Endometrium (tissue), 2 donors: ENCODE measurements around the gene CAPN5.
"Not testable (repeated sequence)": the region's sequence is repeated elsewhere in the genome, so short reads cannot be mapped to it uniquely, and the experiment has no call there.

ENCODE experiments used
- FAIRE-seq: peaks from 2 replicates; lab custom pipeline; 2012; peaks lifted over from hg19 to GRCh38; lab: Jason Lieb, UNC
- donor health status: control.
- donor health status: control.

The CAPN5 gene

DNA sequence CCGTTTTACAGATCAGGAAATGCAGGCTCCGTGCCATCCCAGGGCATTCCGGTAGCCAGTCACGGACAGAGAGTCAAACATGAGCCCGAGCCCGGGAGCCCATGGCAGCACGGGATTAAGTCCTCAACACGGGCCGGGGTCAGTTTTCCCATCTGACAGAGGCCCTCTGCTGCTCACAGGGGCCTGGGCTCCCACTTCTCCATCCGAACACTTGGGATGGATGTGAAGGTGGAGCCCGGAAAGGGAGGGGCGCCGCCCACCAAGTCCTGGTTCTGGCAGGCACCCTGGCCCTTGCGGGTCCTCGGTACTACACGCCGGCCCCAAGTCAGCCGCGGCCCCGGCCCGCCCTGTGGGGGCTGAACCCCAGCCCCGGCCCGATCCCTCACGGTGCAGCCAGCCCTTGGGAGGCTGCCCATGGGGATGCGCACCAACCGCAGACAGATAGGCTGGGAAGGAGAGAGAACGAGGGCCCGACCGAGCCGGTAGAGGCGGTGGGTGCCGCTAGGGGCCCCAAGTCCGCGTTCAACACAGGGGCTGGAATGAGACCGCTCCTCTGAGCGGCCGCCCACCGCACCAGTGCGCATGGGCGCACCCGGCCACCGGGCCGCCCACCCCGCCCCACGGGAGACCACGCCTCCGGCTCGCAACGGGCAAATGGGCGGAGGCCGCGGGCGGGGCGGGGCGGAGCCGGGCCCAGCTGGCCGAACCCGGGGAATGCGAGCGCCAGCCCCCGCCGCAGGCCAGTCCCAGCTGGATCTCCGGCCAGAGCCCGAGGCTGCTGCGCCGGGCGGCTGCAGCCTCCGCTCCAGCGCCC, at the start of gene CAPN5:
TSS of gene CAPN5 (plus strand) at position 743 of the 814 bp plus-strand sequence. CDS start 17,916 bp downstream, outside the sequence.
- FAIRE-seq: no peak

GRCh38 chr11:77018396-77018924, 48.3 kb upstream of the CAPN5 start:
- not testable (repeated sequence) for FAIRE-seq

DNA sequence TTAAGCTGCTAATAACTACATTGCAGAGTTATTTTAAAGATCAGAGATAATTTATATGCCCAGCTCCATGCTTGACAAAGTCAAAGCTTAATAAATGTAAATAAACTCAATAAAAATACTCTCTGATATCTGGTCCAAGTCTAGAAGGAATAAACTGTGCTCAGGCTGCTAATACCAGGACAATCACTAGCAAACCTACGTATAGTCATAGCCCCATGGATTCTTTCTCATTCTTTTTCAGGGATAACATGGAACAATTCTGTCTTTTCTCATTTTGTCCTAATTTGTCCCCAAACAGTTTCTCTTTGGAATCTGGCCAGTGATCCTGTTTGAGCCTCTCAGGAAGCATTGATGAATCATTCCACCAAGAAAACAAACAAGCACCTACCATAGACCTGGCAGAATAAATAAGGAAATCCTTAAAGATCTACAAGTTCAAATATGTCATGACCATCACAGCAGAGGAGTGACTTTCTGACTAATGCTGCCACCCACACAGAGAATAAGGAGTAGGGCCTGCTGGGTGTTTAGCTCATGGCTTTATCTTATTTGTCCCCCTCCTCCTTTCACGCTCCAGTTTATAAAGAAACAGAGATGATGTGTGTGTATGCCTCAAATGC, 46.7 kb upstream of the CAPN5 start:
- no peak for FAIRE-seq

- FAIRE-seq: no peak
Observed at GRCh38 chr11:77020734-77021133, 46.0 kb upstream of the CAPN5 start.

DNA sequence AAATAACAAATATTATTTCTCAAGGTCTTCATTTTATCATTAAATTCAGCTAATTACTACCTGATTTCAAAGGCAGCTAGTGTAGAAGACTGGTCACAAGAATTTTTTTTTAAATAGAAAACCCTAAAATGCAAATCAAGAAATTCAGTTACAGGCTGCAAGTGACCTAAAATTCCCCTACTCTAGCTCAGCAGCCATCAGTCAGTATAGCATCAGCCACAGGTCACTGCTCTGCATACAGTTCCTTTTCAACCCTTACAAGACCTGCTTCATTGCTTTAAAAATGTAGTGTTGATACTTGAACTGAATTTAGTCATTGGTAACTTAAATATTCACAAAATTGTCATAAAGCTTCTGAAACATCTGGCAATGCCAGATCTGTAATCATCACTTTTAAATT, 42.0 kb upstream of the CAPN5 start:
- no peak for FAIRE-seq

- no peak for FAIRE-seq
Observed at GRCh38 chr11:77026221-77026620, 40.5 kb upstream of the CAPN5 start.

DNA sequence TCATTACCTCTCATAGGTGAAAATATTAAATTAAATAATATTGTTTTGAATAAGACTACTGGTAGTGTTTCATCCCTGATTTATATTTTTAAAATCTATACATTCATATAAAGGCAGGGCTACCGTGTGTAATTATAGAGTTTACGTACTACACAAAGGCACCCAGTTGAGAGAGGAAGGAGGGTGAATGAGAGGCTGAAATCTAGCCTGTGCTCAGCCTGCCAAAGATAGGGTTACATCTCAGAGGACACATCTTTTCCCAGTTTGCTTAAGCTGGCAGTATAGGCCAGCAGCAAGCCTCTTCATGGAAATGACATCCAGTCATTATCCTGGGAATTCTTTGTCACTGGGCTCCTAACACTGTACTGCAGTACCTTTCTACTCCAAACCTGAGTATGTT, 40.0 kb upstream of the CAPN5 start:
- no peak for FAIRE-seq

DNA sequence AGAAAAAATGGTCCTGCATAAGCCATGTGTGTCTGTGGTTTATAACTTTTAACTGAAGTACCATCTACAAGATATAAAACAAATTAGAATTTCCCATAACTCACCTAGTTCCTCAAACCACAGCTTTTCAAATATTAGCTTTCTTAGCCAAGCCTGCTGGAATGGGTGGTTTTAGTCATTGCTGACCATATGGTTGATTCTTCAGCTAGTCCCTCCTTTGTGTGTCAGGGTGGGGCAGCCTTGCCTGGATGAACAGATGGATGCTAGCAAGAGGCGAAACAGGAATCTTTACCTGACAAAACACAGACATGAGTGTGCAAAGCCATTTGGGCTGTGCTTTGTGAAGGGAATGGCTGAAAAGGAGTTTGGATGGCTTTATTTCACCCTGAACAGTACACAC, 39.5 kb upstream of the CAPN5 start:
- FAIRE-seq: no peak

GRCh38 chr11:77029829-77030228, 36.9 kb upstream of the CAPN5 start:
- FAIRE-seq: no peak

DNA sequence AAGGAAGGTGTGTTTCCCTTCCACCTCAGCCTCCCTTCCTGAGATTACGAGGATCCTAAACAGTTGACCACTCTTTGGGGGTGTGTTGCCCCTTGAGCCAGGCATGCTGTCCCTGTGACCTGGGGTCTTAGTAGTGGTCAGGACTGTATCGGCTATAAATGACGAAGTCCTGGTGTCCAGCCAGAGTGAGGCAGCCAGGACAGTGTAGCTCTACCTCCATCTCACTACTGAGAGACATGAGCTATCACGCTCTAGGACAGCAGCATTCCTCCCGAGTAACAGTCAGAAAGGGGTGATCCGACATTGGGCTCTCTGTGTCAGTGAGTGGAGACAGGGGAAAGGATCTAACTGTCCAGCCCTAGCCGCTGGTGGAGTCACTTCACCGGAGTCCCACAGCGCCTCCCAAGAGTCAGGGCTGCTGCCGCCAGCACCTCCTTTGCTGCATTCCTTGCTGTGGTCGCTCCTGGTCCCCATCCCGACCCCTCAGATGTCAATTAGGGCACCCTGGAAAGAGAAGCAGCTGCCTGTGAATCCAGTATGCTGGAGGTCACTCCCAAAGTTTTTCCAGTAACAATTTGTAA, 35.8 kb upstream of the CAPN5 start:
- FAIRE-seq: no peak

GRCh38 chr11:77031599-77031998, 35.2 kb upstream of the CAPN5 start:
- no peak for FAIRE-seq

GRCh38 chr11:77035039-77035438, 31.7 kb upstream of the CAPN5 start:
- FAIRE-seq: no peak

DNA sequence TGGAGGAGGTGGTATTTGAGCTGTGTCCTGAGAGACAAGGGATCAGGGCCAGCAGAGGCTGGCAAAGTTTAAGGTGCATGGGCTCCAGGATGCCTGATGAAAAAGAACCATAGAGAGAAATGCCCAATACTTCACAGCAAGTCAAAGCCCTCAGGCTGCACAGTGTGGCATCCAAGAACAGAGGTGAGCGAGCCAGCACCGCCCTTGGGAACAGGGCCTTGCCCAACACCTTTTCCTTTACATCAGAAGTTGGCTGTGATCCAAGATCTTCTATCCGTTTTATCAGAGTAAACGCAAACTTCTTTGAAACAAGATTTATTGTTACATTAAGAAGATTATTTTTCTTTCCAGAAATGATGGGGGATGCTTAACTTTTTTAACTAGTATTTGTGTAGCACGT, 31.2 kb upstream of the CAPN5 start:
- no peak for FAIRE-seq

DNA sequence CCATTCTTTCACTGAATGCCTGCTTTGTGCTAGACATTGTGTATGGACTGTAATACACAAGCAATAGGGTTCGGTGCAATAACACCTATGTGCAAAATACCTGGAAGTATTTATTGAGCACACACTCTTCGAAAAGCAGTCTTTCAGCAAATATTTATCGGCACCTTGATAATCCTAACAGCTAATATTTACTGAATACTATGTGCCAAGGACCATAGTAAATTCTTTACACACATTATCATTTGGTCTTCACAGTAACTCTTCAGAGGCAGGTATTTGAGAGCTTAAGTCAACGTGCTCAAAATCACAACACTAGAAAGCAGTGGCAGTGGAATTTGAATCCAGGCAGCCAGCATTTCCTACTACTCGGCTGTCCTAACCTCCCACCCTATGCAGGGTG, 30.4 kb upstream of the CAPN5 start:
- no peak for FAIRE-seq

DNA sequence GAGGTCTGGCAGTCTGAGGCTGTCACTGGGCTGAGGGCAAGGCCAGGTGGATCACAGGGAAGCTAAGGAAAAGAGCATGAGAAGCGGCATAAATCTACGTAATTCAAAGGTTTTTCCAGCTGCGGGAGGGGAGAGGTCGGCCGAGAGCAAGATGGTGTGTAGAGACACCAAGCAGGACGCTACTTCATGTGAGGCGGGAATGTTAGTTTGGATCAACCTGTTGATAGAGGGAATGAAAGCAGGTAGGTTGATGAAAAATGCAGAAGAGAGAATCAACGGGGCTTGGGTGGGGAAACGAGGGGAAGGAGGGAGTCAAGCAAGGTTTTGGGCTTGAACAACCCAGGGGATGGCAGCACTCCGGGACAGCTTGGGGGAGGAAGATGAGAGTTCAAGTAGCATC, 29.7 kb upstream of the CAPN5 start:
- FAIRE-seq: no peak

GRCh38 chr11:77038029-77038824, 28.5 kb upstream of the CAPN5 start:
- no peak for FAIRE-seq

DNA sequence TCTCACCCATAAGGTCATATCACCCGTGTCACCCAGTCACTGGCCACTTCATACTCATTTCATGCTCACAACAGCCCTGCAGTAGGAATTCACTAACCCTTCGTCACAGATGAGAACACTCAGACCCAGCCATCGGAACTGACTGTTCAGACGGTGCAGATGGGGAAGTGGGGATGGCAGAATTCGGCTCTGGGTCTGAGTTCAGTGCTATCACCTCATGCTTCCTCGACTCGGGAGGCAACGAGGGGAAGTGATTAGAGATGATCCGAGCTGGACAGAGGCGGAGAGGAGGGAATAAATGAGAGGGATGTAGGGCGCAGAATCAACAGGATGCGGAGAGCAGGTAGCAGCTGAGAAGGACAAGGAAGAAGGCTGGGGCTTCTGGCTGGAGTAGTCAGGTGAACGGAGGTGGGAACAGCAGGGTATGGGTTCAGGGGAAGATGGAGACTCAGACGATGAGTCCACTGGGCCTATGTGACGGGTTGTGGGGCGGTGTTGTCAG, 27.9 kb upstream of the CAPN5 start:
- FAIRE-seq: no peak

DNA sequence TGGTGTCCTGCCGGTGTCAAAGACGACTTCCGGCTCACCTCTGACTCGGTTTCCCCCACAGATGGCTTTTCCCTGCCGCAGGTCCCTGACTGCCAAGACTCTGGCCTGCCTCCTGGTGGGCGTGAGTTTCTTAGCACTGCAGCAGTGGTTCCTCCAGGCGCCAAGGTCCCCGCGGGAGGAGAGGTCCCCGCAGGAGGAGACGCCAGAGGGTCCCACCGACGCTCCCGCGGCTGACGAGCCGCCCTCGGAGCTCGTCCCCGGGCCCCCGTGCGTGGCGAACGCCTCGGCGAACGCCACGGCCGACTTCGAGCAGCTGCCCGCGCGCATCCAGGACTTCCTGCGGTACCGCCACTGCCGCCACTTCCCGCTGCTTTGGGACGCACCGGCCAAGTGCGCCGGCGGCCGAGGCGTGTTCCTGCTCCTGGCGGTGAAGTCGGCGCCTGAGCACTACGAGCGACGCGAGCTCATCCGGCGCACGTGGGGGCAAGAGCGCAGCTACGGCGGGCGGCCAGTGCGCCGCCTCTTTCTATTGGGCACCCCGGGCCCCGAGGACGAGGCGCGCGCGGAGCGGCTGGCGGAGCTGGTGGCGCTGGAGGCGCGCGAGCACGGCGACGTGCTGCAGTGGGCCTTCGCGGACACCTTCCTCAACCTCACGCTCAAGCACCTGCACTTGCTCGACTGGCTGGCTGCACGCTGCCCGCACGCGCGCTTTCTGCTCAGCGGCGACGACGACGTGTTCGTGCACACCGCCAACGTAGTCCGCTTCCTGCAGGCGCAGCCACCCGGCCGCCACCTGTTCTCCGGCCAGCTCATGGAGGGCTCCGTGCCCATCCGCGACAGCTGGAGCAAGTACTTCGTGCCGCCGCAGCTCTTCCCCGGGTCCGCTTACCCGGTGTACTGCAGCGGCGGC, 27.0 kb upstream of the CAPN5 start:
- no peak for FAIRE-seq

GRCh38 chr11:77040401-77040777, 26.4 kb upstream of the CAPN5 start:
- FAIRE-seq: no peak

- FAIRE-seq: no peak
Observed at GRCh38 chr11:77040889-77041288, 25.9 kb upstream of the CAPN5 start.

GRCh38 chr11:77042111-77042726, 24.6 kb upstream of the CAPN5 start:
- no peak for FAIRE-seq
